Mesenchymal stem cell (in vitro differentiated cells and primary cell): ENCODE measurements around the gene C2CD3.
"Not testable (repeated sequence)": the region's sequence is repeated elsewhere in the genome, so short reads cannot be mapped to it uniquely, and the experiment has no call there.

Experiments used
- DNase-seq: peaks from one replicate; pipeline ENCODE4 v3.0.0-alpha.2; 2013
- H2AFZ ChIP-seq: one replicate; pipeline ENCODE4 v1.6.1; 2013; ENCODE audit warnings: low read depth, mild to moderate bottlenecking, control low read depth, inconsistent platforms, low read length, moderate library complexity
- H2AK5ac ChIP-seq: 2 replicates; pipeline ENCODE4 v1.6.1; 2013; ENCODE audit warnings: low read length, moderate library complexity, mild to moderate bottlenecking, inconsistent platforms; ENCODE audit not compliant: severe bottlenecking
- H2BK120ac ChIP-seq: one replicate; pipeline ENCODE4 v1.6.1; 2013; ENCODE audit warnings: low read depth, mild to moderate bottlenecking, inconsistent platforms, low read length, moderate library complexity
- H2BK12ac ChIP-seq, 2 experiments: one replicate each; pipeline ENCODE4 v1.6.1; 2013; ENCODE audit warnings: inconsistent platforms in 2 of 2, low read length in 2 of 2, mild to moderate bottlenecking in 2 of 2, moderate library complexity in 2 of 2, control low read depth in 1 of 2
- H2BK15ac ChIP-seq: one replicate; pipeline ENCODE4 v1.6.1; 2013; ENCODE audit warnings: mild to moderate bottlenecking, low read depth, inconsistent platforms; ENCODE audit not compliant: poor library complexity, severe bottlenecking
- H2BK5ac ChIP-seq: 2 replicates; pipeline ENCODE4 v1.6.1; 2013; ENCODE audit warnings: low read depth, mild to moderate bottlenecking, low read length, control low read depth, inconsistent platforms; ENCODE audit not compliant: poor library complexity, severe bottlenecking
- H3K14ac ChIP-seq, 2 experiments: one replicate each; pipeline ENCODE4 v1.6.1; 2013; ENCODE audit warnings: inconsistent platforms in 2 of 2, low read length in 2 of 2, control low read depth in 1 of 2, mild to moderate bottlenecking in 1 of 2, moderate library complexity in 1 of 2
- H3K18ac ChIP-seq, 2 experiments: one replicate each; pipeline ENCODE4 v1.6.1; 2013; ENCODE audit warnings: inconsistent platforms in 2 of 2, low read length in 2 of 2, control low read depth in 1 of 2, low read depth in 1 of 2, mild to moderate bottlenecking in 1 of 2
- H3K23ac ChIP-seq, 2 experiments: one replicate each; pipeline ENCODE4 v1.6.1; 2013; ENCODE audit warnings: inconsistent platforms in 2 of 2, low read length in 2 of 2, mild to moderate bottlenecking in 2 of 2, moderate library complexity in 2 of 2, control low read depth in 1 of 2
- H3K27ac ChIP-seq: 2 replicates; pipeline ENCODE4 v1.5.1; 2013; ENCODE audit warnings: mild to moderate bottlenecking, moderate library complexity, low read length, control low read depth, inconsistent platforms; ENCODE audit not compliant: poor library complexity, severe bottlenecking
- H3K27me3 ChIP-seq, 2 experiments: 2 replicates each; pipeline versions ENCODE4 v1.6.1 to v1.7.0; 2013; ENCODE audit warnings: low read length in 2 of 2, mild to moderate bottlenecking in 2 of 2, moderate library complexity in 2 of 2, control low read depth in 1 of 2, inconsistent platforms in 1 of 2; ENCODE audit not compliant: control insufficient read depth in 1 of 2, insufficient read depth in 1 of 2
- H3K36me3 ChIP-seq, 2 experiments: 2 replicates each; pipeline versions ENCODE4 v1.6.1 to v1.7.0; 2013; ENCODE audit warnings: low read length in 2 of 2, control low read depth in 1 of 2, inconsistent platforms in 1 of 2, low read depth in 1 of 2, mild to moderate bottlenecking in 1 of 2; ENCODE audit not compliant: insufficient read depth in 2 of 2, control insufficient read depth in 1 of 2
- H3K4ac ChIP-seq, 2 experiments: one replicate each; pipeline ENCODE4 v1.6.1; 2013; ENCODE audit warnings: inconsistent platforms in 2 of 2, low read length in 2 of 2, mild to moderate bottlenecking in 2 of 2, moderate library complexity in 2 of 2, control low read depth in 1 of 2, low read depth in 1 of 2
- H3K4me1 ChIP-seq: 2 replicates; pipeline ENCODE4 v1.6.1; 2013; ENCODE audit warnings: low read depth, low read length, control low read depth; ENCODE audit not compliant: control insufficient read depth, insufficient read depth
- H3K4me2 ChIP-seq: 2 replicates; pipeline ENCODE4 v1.6.1; 2013; ENCODE audit warnings: low read length, mild to moderate bottlenecking, inconsistent platforms; ENCODE audit not compliant: poor library complexity, severe bottlenecking
- H3K4me3 ChIP-seq, 2 experiments: 2 replicates each; pipeline versions ENCODE4 v1.5.1 to v1.7.0; 2013; ENCODE audit warnings: low read length in 2 of 2, mild to moderate bottlenecking in 2 of 2, control low read depth in 1 of 2, low read depth in 1 of 2; ENCODE audit not compliant: insufficient read depth in 1 of 2
- H3K79me1 ChIP-seq: replicated peaks from 2 replicates; pipeline ENCODE4 v1.6.1; 2013; ENCODE audit warnings: mild to moderate bottlenecking, control low read depth, low read length, inconsistent platforms; ENCODE audit not compliant: poor library complexity, severe bottlenecking
- H3K9ac ChIP-seq: 2 replicates; pipeline ENCODE4 v1.7.0; 2013; ENCODE audit warnings: mild to moderate bottlenecking, low read length, moderate library complexity
- H3K9me3 ChIP-seq: 2 replicates; pipeline ENCODE4 v1.7.0; 2013; ENCODE audit warnings: mild to moderate bottlenecking, low read length; ENCODE audit not compliant: control insufficient read depth
- H4K8ac ChIP-seq: one replicate; pipeline ENCODE4 v1.6.1; 2013; ENCODE audit warnings: inconsistent platforms, mild to moderate bottlenecking, low read length, moderate library complexity
- H4K91ac ChIP-seq: one replicate; pipeline ENCODE4 v1.6.1; 2013; ENCODE audit warnings: mild to moderate bottlenecking, low read length, inconsistent platforms
- WGBS: methylation state at CpG from one replicate; pipeline ENCODE4 v1.1.7; 2013; ENCODE audit warnings: mixed read lengths; 5-methylcytosine and 5-hydroxymethylcytosine counted together

Gene C2CD3

DNA sequence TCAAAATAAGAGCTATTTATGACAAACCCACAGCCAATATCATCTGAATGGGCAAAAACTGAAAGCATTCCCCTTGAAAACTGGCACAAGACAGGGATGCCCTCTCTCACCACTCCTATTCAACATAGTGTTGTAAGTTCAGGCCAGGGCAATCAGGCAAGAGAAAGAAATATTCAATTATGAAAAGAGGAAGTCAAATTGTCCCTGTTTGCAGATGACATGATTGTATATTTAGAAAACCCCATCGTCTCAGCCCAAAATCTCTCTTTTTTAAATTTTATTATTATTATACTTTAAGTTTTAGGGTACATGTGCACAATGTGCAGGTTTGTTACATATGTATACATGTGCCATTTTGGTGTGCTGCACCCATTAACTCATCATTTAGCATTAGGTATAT, 107.2 kb downstream of the C2CD3 start:
- H3K18ac ChIP-seq, H3K14ac ChIP-seq, H2BK5ac ChIP-seq, H2AFZ ChIP-seq, H3K4me3 ChIP-seq, H3K27me3 ChIP-seq, H3K9ac ChIP-seq, H2BK12ac ChIP-seq, H3K27ac ChIP-seq, H2AK5ac ChIP-seq, H3K4me1 ChIP-seq, H4K8ac ChIP-seq, H3K4ac ChIP-seq, H2BK120ac ChIP-seq, H3K4me2 ChIP-seq, H3K23ac ChIP-seq, H3K79me1 ChIP-seq, H3K9me3 ChIP-seq, H3K36me3 ChIP-seq, H2BK15ac ChIP-seq, H4K91ac ChIP-seq, DNase-seq: not testable (repeated sequence)
- no CpG with 5 or more reads among the region's 1 CpG for WGBS

DNA sequence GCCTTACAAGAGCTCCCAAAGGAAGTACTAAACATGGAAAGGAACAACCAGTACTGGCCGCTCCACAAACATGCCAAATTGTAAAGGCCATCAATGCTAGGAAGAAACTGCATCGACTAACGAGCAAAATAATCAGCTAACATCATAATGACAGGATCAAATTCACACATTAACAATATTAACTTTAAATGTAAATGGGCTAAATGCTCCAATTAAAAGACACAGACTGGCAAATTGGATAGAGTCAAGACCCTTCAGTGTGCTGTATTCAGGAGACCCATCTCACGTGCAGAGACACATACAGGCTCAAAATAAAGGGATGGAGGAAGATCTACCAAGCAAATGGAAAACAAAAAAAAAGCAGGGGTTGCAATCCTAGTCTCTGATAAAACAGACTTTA, 109.2 kb downstream of the C2CD3 start:
- H3K23ac ChIP-seq, H3K14ac ChIP-seq: not testable (repeated sequence)

GRCh38 chr11:74057249-74058151, 113.3 kb downstream of the C2CD3 start:
- H3K4me3 ChIP-seq = no peak overlapping the region
- H2AK5ac ChIP-seq = no peak overlapping the region
- no peak overlapping the region for H3K9ac ChIP-seq
- H2BK5ac ChIP-seq = no peak overlapping the region
- no peaks in the 10 kb centered on the region for H3K27me3 ChIP-seq
- H4K8ac ChIP-seq = no peak overlapping the region
- peak overlapping the region in 1 of 2 experiments; percentile 47 for H2BK12ac ChIP-seq
- H2AFZ ChIP-seq = peak overlapping the region; percentile 46
- H3K4me1 ChIP-seq = peaks cover 3% of the 10 kb centered on the region
- no peak overlapping the region for H4K91ac ChIP-seq
- no peak overlapping the region for H3K4me2 ChIP-seq
- DNase-seq = peak; percentile 91
- no peaks in the 10 kb centered on the region for H3K9me3 ChIP-seq
- peak overlapping the region in 1 of 2 experiments; percentile 78 for H3K18ac ChIP-seq
- 45% methylated on average over 8 of the region's 8 CpGs for WGBS
- H2BK120ac ChIP-seq = no peak overlapping the region
- H3K23ac ChIP-seq = no peak overlapping the region
- peak overlapping the region in 1 of 2 experiments; percentile 79 for H3K4ac ChIP-seq
- H3K36me3 ChIP-seq = peaks cover 10% of the 10 kb centered on the region in 2 experiments
- H3K14ac ChIP-seq = no peak overlapping the region
- peak overlapping the region; percentile 8 for H3K27ac ChIP-seq
- H2BK15ac ChIP-seq = no peak overlapping the region
- peaks cover 8% of the 10 kb centered on the region for H3K79me1 ChIP-seq

More for the DNA sequence above, 109.2 kb downstream of the C2CD3 start:
- not testable (repeated sequence) for DNase-seq, H3K9ac ChIP-seq, H3K27me3 ChIP-seq, H2BK120ac ChIP-seq, H3K4me2 ChIP-seq, H3K4ac ChIP-seq, H2AFZ ChIP-seq, H3K27ac ChIP-seq, H2BK12ac ChIP-seq, H4K8ac ChIP-seq, H2BK5ac ChIP-seq, H3K36me3 ChIP-seq, H3K4me1 ChIP-seq, H4K91ac ChIP-seq, H2BK15ac ChIP-seq, H3K79me1 ChIP-seq, H3K4me3 ChIP-seq, H3K9me3 ChIP-seq, H2AK5ac ChIP-seq, H3K18ac ChIP-seq
- 100% methylated on average over 3 of the region's 4 CpGs for WGBS

GRCh38 chr11:74055938-74056337, 114.9 kb downstream of the C2CD3 start:
- Histone ChIP-seq H2BK5ac (peak overlapping the region; percentile 81), H3K4me1 (peaks cover 3% of the 10 kb centered on the region), H3K9me3 (no peaks in the 10 kb centered on the region), H3K27me3 (no peaks in the 10 kb centered on the region), H2AFZ (no peak overlapping the region), H3K36me3 (peaks cover 12 to 13% of the 10 kb centered on the region in 2 experiments), H3K9ac (peak overlapping the region; percentile 51), H3K27ac (peak overlapping the region; percentile 61), H3K23ac (no peak overlapping the region), H2BK12ac (no peak overlapping the region), H3K14ac (no peak overlapping the region), H4K91ac (no peak overlapping the region), H3K18ac (peak overlapping the region in 1 of 2 experiments; percentile 65), H3K4me3 (no peak overlapping the region), H3K79me1 (peaks cover 8% of the 10 kb centered on the region), H3K4ac (no peak overlapping the region), H2AK5ac (no peak overlapping the region), H3K4me2 (no peak overlapping the region), H4K8ac (no peak overlapping the region), H2BK120ac (no peak overlapping the region), H2BK15ac (no peak overlapping the region)
- peak; percentile 89 for DNase-seq
